Activated CD4-positive, CD25-positive, alpha-beta regulatory T cell (primary cell): ENCODE results near the gene CHCHD10.
A peak's percentile ranks its signal among the peaks of the same experiment; 100 is the strongest.

Experiments used
- DNase-seq, 4 experiments: peaks; one replicate each; lab custom pipeline; 2025; lab: John Stamatoyannopoulos, UW

Gene CHCHD10

GRCh38 chr22:23767673-23768548 lies at the start of gene CHCHD10:
Gene CHCHD10 (minus strand): TSS chr22:23767972. CDS start chr22:23767874, 98 bp downstream.
- DNase-seq = peak; percentile 55 to 65 (median 57)

GRCh38 chr22:23817146-23817545 lies 49.4 kb upstream of the CHCHD10 start:
- no peak for DNase-seq

GRCh38 chr22:23816156-23816976 lies 48.6 kb upstream of the CHCHD10 start:
- no peak for DNase-seq

GRCh38 chr22:23815541-23816155 lies 47.9 kb upstream of the CHCHD10 start:
- DNase-seq = no peak

- no peak for DNase-seq
Observed at GRCh38 chr22:23812378-23812777, 44.6 kb upstream of the CHCHD10 start.

GRCh38 chr22:23806837-23807236 lies 39.1 kb upstream of the CHCHD10 start:
- no peak for DNase-seq

- no peak for DNase-seq
Observed at GRCh38 chr22:23804781-23805291, 37.1 kb upstream of the CHCHD10 start.

- DNase-seq = no peak
Observed at GRCh38 chr22:23803001-23803819, 35.4 kb upstream of the CHCHD10 start.

- no peak for DNase-seq
Observed at GRCh38 chr22:23801886-23802377, 34.2 kb upstream of the CHCHD10 start.

- no peak for DNase-seq
Observed at GRCh38 chr22:23801238-23801821, 33.6 kb upstream of the CHCHD10 start.

GRCh38 chr22:23800297-23801237 lies 32.8 kb upstream of the CHCHD10 start:
- no peak for DNase-seq

GRCh38 chr22:23796461-23796860 lies 28.7 kb upstream of the CHCHD10 start:
- no peak for DNase-seq

- no peak for DNase-seq
Observed at GRCh38 chr22:23793326-23793725, 25.6 kb upstream of the CHCHD10 start.

GRCh38 chr22:23791738-23792645 lies 24.2 kb upstream of the CHCHD10 start:
- DNase-seq = no peak

- DNase-seq = no peak
Observed at GRCh38 chr22:23790819-23791737, 23.3 kb upstream of the CHCHD10 start.

- no peak for DNase-seq
Observed at GRCh38 chr22:23789638-23790037, 21.9 kb upstream of the CHCHD10 start.

- DNase-seq = no peak
Observed at GRCh38 chr22:23789121-23789520, 21.3 kb upstream of the CHCHD10 start.
